Stimulated activated CD8-positive, alpha-beta memory T cell treated with anti-CD3 and anti-CD28 coated beads, Interleukin-7, amount 100 ng/mL, for 1 hour (primary cell): ENCODE data around the gene GTF2H1.
"Not testable (repeated sequence)": the region's sequence is repeated elsewhere in the genome, so short reads cannot be mapped to it uniquely, and the experiment has no call there.

Experiments
- DNase-seq, 2 donors: peaks; one replicate each; pipeline ENCODE4 v3.0.0-alpha.2; 2020; ENCODE audit warnings: low read depth in 2 of 2

GTF2H1 gene

GRCh38 chr11:18319914-18320313 lies 2.5 kb upstream of the GTF2H1 start:
- DNase-seq: no peak

- DNase-seq: no peak
These were observed 1.8 kb upstream of the GTF2H1 start for GRCh38 chr11:18320617-18321016.

- no peak for DNase-seq
These were observed 794 bp upstream of the GTF2H1 start for GRCh38 chr11:18321578-18321968.

GRCh38 chr11:18322818-18323570 lies 627 bp downstream of the GTF2H1 start:
- DNase-seq: no peak

GRCh38 chr11:18323881-18324280 lies 1.5 kb downstream of the GTF2H1 start:
- not testable (repeated sequence) for DNase-seq

GRCh38 chr11:18324381-18324780 lies 2.0 kb downstream of the GTF2H1 start:
- no peak for DNase-seq

GRCh38 chr11:18329196-18329870 lies 7.0 kb downstream of the GTF2H1 start:
- no peak for DNase-seq

GRCh38 chr11:18330921-18331320 lies 8.6 kb downstream of the GTF2H1 start:
- DNase-seq: no peak

- no peak for DNase-seq
These were observed 9.9 kb downstream of the GTF2H1 start for GRCh38 chr11:18332302-18332701.

GRCh38 chr11:18332891-18333290 lies 10.5 kb downstream of the GTF2H1 start:
- DNase-seq: no peak

- DNase-seq: no peak
These were observed 25.2 kb downstream of the GTF2H1 start for GRCh38 chr11:18347471-18348125.

- DNase-seq: no peak
These were observed 30.2 kb downstream of the GTF2H1 start for GRCh38 chr11:18352581-18352980.

- no peak for DNase-seq
These were observed 36.3 kb downstream of the GTF2H1 start for GRCh38 chr11:18358646-18359045.

GRCh38 chr11:18361154-18361553 lies 38.8 kb downstream of the GTF2H1 start:
- DNase-seq: no peak

- DNase-seq: no peak
These were observed 42.2 kb downstream of the GTF2H1 start for GRCh38 chr11:18364495-18365073.

- no peak for DNase-seq
These were observed 43.4 kb downstream of the GTF2H1 start for GRCh38 chr11:18365741-18366140.

- no peak for DNase-seq
These were observed 43.9 kb downstream of the GTF2H1 start for GRCh38 chr11:18366286-18366685.

GRCh38 chr11:18367431-18367830 lies 45.1 kb downstream of the GTF2H1 start:
- no peak for DNase-seq

- no peak for DNase-seq
These were observed 45.9 kb downstream of the GTF2H1 start for GRCh38 chr11:18368221-18368620.

- no peak for DNase-seq
These were observed 47.0 kb downstream of the GTF2H1 start for GRCh38 chr11:18369398-18369797.

- DNase-seq: no peak
These were observed 48.9 kb downstream of the GTF2H1 start for GRCh38 chr11:18371279-18371678.

GRCh38 chr11:18372201-18372600 lies 49.8 kb downstream of the GTF2H1 start:
- no peak for DNase-seq

GRCh38 chr11:18374956-18375355 lies 52.6 kb downstream of the GTF2H1 start:
- DNase-seq: no peak
